GM18499 (cell line): Measurements from ENCODE around the gene SLC25A18.
"Not testable (repeated sequence)": the region's sequence is repeated elsewhere in the genome, so short reads cannot be mapped to it uniquely, and the experiment has no call there.

Source experiments
- ATAC-seq: cut with Tn5 transposase; IDR thresholded peaks from one replicate; pipeline ENCODE4 v1.9.1; 2021; ENCODE audit warnings: moderate number of reproducible peaks; ENCODE audit not compliant: insufficient read depth, unreplicated experiment

The SLC25A18 gene, protein sequence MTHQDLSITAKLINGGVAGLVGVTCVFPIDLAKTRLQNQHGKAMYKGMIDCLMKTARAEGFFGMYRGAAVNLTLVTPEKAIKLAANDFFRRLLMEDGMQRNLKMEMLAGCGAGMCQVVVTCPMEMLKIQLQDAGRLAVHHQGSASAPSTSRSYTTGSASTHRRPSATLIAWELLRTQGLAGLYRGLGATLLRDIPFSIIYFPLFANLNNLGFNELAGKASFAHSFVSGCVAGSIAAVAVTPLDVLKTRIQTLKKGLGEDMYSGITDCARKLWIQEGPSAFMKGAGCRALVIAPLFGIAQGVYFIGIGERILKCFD

DNA sequence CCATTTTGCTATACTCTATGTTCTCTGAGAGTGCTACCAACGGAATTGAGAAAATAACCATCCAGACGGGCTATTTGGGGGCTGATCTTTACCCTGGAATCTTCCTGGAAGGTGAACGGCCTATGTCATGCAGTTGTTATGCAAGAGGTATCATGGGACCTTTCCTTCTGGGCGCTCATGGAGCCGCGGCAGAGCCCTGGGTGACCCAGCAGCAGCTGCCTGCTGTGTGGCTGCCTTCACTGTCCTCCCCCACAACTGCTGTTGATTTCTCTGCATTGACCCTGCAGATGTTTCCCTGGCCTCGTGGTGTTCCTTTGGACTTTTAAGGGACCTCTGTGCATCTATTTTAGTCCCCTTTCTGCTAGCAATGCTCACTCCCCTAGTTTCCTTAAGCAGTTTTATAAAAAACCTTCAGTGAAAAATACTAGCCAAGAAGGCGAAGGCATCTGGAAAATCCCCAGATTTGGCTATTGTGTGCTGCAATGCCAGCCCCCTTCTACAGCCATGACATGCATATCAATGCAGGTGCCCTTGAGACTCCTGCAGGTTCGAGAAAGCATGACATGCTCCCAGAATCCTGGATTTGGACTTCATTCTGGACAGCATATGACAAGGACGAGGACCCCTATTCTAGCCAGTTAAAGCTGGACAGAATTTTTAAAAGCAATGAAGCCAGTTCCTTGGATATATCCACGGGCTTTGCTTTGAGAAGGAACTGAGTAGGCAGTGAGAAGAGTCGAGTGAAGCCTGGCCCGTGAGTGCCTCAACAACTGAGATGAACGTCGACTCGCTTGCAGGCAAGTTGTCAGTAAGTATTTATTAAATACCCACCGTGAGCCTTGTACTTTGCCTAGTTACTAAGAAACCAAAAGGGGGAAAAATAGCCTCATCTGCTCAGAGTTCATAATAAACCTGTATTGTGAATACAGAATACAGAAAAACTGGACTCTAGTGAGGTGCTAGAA, at the start of gene SLC25A18:
Gene SLC25A18, plus strand, starts transcription at position 593 of the 965 bp plus-strand sequence. CDS start 16,447 bp downstream, outside the sequence.
- no peak for ATAC-seq

DNA sequence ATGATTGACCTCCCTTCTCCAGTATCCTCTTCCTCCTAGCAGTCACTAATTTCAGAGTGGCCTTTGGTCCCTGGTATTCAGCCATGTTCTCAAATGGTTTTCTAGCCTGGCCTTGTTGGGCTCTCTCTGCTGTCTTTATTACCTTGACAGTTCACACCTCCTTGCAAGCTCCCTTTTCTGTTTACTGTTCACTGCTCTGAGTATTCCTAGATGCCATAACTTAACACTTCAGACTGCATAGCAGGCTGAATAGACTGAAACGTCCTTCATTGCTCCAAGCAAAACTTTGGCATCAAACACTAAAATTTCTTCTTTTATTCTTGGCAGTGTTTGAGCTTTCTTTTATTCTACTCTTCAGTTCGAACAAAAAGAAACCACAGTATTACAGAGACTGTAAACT, 49.7 kb upstream of the SLC25A18 start:
- ATAC-seq, result no peak

DNA sequence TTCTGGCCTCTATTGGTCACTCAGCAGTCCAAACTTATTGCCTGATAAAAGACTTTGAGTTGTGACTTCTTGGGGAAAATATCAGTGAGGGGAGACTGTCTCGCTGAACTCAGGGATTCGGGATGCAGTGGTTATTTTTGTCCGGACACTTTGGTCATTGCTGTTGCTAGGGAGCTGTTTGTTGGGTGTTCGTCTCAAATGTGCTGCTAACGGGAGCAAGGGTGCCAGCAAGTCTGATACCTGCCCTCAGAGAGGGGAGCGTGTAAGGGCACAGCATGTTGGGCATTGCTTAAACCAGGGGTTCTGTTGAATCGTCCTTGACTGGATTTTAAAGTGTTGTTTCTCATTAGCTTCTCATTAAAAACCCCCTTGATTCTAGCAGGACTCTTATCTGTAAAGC, 49.2 kb upstream of the SLC25A18 start:
- no peak for ATAC-seq

DNA sequence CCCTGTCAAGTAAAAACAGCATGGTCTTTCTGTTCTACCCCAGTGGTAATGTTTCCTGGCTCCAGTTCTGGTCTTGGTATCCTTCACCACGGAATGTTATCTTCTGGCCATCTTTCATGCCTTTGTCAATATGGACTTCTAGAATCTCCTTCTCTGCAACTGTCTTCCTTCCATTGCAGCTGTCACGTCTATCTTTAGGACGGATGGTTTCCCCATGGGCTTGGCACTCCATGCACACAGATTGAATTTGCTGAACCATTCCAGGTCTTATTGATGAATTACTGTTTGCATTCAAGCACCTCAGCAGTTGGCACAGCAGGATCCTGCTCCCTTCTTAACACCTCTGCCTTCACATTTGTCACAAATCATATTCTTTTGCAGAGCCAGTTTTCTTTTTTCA, 44.9 kb upstream of the SLC25A18 start:
- no peak for ATAC-seq

DNA sequence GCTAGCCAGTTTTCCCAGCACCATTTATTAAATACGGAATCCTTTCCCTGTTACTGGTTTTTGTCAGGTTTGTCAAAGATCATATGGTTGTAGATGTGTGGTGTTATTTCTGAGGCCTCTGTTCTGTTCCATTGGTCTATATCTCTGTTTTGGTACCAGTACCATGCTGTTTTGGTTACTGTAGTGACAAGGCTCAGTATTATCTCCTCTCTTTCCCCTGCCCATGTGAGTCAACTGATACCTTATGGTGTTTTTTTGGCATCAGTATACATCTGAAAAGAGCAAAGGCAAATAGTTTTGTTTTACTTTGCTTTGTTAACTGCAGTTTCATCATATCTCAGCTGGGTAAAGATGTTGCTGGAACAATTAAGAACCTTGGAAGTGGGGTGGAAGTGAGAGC, 41.3 kb upstream of the SLC25A18 start:
- ATAC-seq, result not testable (repeated sequence)

DNA sequence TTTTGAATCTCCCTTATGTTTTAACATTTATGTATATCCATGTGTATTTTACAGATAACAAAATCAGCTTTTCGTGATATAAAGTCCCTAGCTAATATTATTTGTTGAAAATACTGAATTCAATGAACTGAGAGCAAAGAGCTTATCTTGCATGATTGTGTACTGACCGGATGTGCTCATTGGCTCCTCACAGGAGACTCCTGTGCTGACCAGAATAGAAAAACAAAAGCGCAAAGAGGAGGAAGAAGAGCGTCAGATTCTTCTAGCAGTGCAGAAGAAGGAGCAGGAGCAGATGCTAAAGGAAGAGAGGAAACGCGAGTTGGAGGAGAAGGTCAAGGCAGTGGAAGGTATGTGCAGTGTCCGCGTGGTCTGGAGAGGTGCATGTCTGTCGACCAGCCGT, 39.4 kb upstream of the SLC25A18 start:
- no peak for ATAC-seq

DNA sequence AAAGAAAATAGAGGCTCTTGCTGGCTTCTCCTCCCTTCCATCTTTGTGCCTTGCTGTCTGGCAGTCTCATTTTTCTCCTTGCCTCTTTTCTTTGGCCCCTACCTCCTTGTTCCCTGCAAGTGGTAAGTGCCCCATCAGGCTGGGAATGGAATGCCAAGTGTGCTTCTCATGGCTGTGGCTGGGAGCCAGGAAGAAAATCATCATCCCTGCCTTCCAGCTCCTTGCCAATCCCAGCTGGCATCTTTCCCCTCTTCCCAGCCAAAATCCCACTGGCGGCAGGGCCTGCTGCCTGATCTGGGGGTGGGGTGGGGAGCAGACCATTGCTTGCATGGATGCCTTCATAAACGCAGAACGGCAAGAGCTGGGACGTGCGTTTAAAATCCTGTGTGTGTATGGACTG, 27.0 kb upstream of the SLC25A18 start:
- no peak for ATAC-seq

DNA sequence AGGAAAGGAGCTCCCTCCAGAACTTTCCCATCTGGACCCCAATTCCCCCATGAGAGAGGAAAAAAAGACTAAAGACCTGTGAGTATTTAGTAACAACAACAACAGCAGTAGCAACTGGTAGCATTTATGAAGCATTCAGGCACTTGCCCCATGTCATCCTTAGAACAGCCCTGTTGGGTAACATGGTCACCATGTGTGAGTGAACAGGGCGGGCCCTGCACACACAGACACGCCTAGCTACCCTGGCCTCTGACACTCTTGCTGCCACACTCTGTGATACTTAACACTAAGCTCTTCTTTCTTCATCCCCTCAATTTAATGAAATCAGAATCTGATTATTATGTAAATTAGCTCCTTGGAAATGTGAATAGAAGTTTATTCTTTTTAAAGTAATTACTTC, 26.1 kb upstream of the SLC25A18 start:
- no peak for ATAC-seq

DNA sequence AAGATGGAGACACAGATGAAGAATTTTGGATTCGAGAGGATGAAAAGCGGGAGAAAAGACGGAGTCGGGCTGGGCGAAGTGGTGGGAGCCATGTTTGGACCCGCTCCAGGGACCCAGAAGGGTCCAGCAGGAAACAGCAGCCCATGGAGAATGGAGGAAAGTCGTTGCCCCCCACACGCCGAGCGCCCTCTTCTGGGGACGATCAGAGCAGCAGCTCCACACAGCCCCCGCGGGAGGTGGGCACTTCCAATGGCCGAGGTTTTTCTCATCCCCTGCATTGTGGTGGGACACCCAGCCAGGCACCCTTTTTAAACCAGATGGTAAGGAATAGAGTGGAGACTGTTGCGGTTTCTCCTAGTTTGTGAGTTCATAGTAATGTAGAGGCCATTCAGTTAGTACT, 22.8 kb upstream of the SLC25A18 start:
- ATAC-seq, result no peak

DNA sequence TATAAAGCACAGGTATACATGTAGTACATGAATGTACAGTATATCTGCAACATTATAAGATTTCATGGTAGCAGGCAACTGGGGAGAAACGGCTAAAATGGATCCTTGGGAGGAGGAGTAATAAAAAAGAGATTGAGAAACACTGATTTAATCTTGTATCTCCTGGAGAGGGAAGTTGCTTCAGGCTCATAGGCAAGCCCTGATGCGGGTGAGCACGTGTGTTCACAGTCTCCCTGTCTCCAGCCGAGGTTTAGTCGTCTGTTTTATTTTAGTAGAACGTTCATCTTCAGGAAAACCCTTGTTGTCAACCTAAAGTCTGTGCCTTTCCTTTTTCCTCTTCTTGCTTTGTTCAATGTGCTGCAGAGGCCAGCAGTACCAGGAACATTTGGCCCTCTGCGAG, 21.8 kb upstream of the SLC25A18 start:
- no peak for ATAC-seq

DNA sequence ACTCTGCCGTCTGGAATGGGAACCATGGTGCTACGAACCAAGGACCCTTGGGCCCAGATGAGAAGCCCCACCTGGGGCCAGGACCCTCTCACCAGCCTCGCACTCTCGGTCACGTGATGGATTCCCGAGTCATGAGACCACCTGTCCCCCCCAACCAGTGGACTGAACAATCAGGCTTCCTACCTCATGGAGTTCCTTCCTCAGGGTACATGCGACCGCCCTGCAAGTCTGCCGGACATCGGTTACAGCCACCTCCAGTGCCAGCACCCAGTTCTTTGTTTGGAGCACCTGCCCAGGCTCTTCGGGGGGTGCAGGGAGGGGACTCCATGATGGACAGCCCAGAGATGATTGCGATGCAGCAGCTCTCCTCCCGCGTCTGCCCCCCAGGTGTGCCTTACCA, 20.8 kb upstream of the SLC25A18 start:
- ATAC-seq, result no peak

DNA sequence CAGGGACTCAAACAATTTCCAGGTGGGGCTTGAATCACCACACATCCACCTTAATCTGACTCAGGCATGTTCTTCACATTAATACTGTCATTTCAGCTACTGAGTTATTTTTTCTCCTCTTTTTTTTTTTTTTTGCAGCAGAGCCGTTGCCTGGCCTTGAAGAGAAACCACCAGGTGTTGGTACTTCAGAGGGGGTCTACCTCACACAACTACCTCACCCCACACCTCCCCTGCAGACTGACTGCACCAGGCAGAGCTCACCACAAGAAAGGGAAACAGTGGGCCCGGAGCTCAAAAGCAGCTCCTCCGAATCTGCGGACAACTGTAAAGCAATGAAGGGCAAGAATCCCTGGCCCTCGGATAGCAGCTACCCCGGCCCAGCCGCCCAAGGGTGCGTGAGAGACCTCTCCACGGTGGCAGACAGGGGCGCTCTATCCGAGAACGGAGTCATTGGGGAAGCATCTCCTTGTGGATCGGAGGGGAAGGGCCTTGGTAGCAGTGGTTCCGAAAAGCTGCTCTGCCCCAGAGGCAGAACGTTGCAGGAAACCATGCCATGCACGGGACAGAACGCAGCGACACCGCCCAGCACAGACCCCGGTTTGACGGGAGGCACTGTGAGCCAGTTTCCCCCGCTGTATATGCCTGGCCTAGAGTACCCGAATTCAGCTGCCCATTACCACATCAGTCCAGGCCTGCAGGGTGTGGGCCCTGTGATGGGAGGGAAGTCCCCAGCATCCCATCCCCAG, 15.1 kb upstream of the SLC25A18 start:
- no peak for ATAC-seq

DNA sequence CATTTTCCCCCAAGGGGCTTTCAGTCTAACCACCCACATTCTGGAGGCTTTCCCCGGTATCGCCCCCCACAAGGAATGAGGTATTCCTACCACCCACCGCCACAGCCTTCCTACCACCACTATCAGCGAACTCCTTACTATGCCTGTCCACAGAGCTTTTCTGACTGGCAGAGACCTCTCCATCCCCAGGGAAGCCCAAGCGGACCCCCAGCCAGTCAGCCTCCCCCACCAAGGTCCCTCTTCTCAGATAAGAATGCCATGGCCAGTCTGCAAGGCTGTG, 14.6 kb upstream of the SLC25A18 start:
- ATAC-seq, result no peak

DNA sequence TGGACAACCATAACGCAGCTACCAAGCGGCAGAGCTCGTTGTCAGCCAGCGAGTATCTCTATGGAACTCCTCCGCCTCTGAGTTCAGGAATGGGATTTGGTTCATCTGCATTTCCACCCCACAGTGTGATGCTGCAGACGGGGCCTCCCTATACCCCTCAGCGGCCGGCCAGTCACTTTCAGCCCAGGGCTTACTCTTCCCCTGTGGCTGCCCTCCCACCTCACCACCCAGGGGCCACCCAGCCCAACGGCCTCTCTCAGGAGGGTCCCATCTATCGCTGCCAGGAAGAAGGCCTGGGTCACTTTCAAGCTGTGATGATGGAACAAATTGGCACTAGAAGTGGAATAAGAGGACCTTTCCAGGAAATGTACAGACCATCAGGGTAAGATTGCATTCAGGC, 14.1 kb upstream of the SLC25A18 start:
- no peak for ATAC-seq

DNA sequence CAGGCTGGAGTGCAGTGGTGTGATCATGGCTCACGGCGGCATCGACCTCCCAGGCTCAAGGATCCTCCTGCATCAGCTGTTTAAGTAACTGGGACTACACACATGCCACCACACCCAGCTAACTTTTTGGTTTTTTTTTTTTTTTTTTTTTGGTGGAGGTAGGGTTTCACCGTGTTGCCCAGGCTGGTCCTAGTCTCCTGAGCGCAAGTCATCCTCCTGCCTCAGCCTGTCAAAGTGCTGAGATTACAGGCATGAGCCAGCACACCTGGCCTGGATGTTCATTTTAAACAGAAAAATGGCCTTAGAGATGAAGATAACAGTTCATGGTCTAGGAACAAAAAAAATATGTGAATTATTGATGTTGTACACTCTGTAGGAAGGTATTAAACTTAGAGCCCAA, 13.6 kb upstream of the SLC25A18 start:
- no peak for ATAC-seq

DNA sequence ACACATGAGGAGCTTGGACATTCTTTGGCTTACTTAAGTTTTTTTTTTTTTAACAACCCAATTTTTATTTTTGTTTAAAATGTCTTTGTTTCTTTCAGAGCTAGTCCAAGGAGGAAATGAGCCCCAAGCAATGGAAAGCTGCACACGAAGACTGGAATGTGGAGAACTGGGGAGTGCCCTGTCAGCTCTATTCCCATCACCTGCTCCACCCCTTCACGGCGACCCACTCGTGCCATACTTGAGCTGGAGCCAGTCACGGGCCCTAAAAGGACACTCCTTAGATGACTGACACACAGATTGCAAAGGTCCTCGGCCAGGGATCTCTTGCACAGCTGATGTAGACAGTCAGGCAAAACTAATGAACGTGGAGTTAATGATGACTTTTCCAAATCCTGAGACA, 10.6 kb upstream of the SLC25A18 start:
- no peak for ATAC-seq

DNA sequence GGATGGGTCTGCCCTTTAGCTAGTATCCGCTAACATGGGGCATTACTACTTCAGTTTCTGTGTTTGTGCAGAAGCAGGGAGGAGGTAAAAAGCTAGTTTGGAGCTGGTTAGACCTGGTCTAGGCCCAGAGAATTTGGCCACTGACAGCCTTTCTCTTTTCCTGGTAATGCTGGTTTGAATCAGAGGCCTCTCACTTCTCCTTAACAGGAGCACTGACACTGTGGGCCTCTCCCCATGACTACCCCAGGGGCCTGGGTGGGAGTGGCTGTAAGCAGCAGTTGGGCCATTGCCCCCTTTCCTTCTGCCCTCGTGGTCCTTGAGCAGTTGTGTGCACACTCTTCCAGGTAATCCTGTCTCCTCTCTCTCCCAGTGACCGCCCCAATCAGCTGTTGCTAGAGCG, 8.5 kb upstream of the SLC25A18 start:
- no peak for ATAC-seq

DNA sequence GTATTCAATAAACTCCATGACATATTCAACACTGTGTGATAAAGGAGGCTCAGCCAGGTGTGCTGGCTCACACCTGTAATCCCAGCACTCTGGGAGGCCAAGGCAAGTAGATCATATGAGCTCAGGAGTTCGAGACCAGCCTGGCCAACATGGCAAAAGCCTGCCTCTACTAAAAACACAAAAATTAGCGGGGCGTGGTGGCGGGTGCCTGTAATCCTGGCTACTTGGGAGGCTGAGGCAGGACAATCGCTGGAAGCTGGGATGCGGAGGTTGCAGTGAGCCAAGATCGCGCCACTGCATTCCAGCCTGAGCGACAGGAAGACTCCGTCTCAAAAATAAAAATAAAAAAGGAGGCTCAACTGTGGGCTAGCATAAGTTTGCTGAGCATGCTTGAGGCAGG, 4.1 kb upstream of the SLC25A18 start:
- no peak for ATAC-seq

DNA sequence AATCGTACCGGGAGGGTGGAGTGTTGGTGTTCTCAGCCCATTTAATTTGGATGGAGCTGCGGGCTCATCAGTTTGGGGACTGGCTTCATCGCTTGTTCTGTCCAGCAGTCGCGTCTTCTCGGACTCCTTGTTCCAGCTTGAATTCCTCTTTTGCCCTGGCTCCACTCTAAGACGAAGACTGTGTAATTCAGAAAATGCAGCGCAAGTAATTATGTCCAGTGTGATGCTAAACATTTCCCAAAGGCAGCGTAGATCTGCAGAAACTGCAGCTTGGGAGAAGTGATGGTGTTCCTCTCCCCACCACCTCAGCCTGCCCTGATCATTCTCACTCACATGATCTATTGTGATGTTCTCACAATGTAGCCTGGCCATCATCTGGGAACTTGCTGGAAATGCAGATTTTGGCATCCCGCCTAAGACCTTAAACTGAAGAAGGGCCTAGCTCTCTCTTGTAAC, 666 bp downstream of the SLC25A18 start:
- no peak for ATAC-seq

DNA sequence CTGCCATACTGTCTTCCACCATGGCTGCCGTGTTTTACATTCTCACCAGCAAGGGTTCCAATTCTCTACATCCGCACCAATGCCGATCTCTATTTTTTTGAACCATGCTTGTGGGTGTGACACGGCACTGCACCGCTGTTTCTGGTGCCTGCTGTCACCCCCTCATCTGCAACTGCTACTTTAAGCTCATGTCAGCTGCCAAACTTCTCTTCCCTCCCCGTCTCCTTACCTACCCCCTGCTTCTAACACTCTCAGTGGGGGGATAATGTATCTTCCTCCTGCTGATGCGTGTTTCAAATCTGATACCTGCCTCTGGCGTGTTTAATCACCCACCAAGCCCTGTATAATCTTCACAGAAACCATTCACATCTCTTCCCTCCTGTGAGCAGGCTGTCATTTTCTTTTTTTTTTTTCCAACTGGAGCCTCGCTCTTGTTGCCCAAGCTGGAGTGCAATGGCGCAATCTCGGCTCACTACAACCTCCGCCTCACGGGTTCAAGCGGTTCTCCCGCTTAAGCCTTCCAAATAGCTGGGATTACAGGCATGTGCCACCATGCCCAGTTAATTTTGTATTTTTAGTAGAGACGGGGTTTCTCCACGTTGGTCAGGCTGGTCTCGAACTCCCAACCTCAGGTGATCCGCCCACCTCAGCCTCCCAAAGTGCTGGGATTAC, 2.9 kb downstream of the SLC25A18 start:
- not testable (repeated sequence) for ATAC-seq
